Activated CD8-positive, alpha-beta memory T cell treated with anti-CD3 and anti-CD28 coated beads for 4 hours (primary cell): Measurements from ENCODE around the gene ZNF236.
A peak's percentile ranks its signal among the peaks of the same experiment; 100 is the strongest.

Source experiments
- DNase-seq, 2 donors: peaks; one replicate each; pipeline ENCODE4 v3.0.0-alpha.2; 2020; ENCODE audit warnings: low read depth in 2 of 2

Gene ZNF236

GRCh38 chr18:76908277-76908676, 85.9 kb downstream of the ZNF236 start:
- no peak for DNase-seq

- no peak for DNase-seq
Observed at GRCh38 chr18:76909439-76909838, 87.1 kb downstream of the ZNF236 start.

GRCh38 chr18:76911440-76911839, 89.1 kb downstream of the ZNF236 start:
- DNase-seq: no peak

- no peak for DNase-seq
Observed at GRCh38 chr18:76913583-76913982, 91.2 kb downstream of the ZNF236 start.

GRCh38 chr18:76914314-76914713, 92.0 kb downstream of the ZNF236 start:
- no peak for DNase-seq

GRCh38 chr18:76914796-76915195, 92.4 kb downstream of the ZNF236 start:
- DNase-seq: no peak

- no peak for DNase-seq
Observed at GRCh38 chr18:76915456-76915855, 93.1 kb downstream of the ZNF236 start.

GRCh38 chr18:76920974-76921373, 98.6 kb downstream of the ZNF236 start:
- DNase-seq: no peak

GRCh38 chr18:76922107-76922506, 99.8 kb downstream of the ZNF236 start:
- DNase-seq: peak in 1 of 2 donors; percentile 11

GRCh38 chr18:76923485-76924085, 101.2 kb downstream of the ZNF236 start:
- DNase-seq: no peak

GRCh38 chr18:76925501-76925900, 103.1 kb downstream of the ZNF236 start:
- DNase-seq: no peak

- DNase-seq: no peak
Observed at GRCh38 chr18:76927223-76927725, 104.9 kb downstream of the ZNF236 start.

- no peak for DNase-seq
Observed at GRCh38 chr18:76928179-76928868, 106.0 kb downstream of the ZNF236 start.

- DNase-seq: no peak
Observed at GRCh38 chr18:76931171-76931570, 108.8 kb downstream of the ZNF236 start.

- no peak for DNase-seq
Observed at GRCh38 chr18:76932026-76932819, 109.9 kb downstream of the ZNF236 start.

GRCh38 chr18:76935722-76936337, 113.5 kb downstream of the ZNF236 start:
- no peak for DNase-seq

GRCh38 chr18:76936877-76937276, 114.5 kb downstream of the ZNF236 start:
- DNase-seq: no peak

- DNase-seq: no peak
Observed at GRCh38 chr18:76937597-76937996, 115.2 kb downstream of the ZNF236 start.

GRCh38 chr18:76938619-76939018, 116.3 kb downstream of the ZNF236 start:
- DNase-seq: no peak

- no peak for DNase-seq
Observed at GRCh38 chr18:76941284-76941683, 118.9 kb downstream of the ZNF236 start.

GRCh38 chr18:76943542-76944339, 121.4 kb downstream of the ZNF236 start:
- DNase-seq: no peak
